IPS DF 4.7 (cell line): ENCODE measurements around the gene DENND5B.
A peak's percentile ranks its signal among the peaks of the same experiment; 100 is the strongest.
"Not testable (repeated sequence)": the region's sequence is repeated elsewhere in the genome, so short reads cannot be mapped to it uniquely, and the experiment has no call there.

Experiments used
- DNase-seq: peaks from one replicate; pipeline ENCODE4 v3.0.0-alpha.2; 2013; ENCODE audit warnings: low spot score; ENCODE audit errors: extremely low read depth

The DENND5B gene

DNA sequence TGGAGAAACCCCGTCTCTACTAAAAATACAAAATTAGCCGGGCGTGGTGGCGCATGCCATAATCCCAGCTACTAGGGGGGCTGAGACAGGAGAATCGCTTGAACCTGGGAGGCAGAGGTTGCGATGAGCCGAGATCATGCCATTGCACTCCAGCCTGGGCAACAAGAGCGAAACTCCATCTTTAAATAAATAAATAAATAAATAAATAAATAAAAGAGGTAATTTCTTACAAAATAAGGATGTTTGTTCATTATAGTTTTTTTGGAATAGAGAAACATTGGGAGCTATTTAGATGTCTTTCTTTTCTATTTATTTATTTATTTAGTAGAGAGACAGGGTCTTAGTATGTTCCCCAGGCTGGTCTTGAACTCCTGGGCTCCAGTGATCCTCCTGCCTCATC, 213.7 kb downstream of the DENND5B start:
- not testable (repeated sequence) for DNase-seq

DNA sequence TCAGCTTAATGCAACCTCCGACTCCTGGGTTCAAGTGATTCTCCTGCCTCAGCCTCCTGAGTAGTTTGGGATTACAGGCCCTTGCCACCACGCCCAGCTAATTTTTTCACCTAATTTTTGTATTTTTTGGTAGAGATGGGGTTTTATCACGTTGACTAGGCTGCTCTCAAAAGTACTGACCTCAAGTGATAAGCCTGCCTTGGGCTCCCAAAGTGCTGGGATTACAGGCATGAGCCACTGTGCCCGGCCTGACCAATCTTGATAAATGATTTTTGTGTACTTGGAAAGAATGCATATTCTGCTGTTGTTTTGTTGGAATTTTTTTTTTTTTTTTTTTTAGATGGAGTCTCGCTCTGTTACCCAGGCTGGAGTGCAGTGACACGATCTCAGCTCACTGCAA, 215.5 kb downstream of the DENND5B start:
- DNase-seq = not testable (repeated sequence)

DNA sequence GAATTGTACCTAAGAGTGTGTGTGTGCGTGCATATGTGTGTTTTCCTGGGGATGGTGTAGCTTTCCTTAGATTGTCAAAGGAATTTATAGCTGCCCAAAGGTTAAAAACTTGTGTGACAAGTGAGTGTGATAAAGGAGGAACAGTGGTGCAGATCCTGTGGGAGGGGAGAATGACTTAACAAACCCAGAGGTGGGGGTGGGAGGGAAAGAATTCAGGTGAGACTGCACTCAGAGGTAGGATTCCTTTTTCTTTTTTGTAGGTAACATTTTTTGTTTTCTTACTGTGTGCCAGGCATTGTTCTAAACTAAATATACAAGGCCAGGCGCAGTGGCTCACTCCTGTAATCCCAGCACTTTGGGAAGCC, 219.7 kb downstream of the DENND5B start:
- no peak for DNase-seq

DNA sequence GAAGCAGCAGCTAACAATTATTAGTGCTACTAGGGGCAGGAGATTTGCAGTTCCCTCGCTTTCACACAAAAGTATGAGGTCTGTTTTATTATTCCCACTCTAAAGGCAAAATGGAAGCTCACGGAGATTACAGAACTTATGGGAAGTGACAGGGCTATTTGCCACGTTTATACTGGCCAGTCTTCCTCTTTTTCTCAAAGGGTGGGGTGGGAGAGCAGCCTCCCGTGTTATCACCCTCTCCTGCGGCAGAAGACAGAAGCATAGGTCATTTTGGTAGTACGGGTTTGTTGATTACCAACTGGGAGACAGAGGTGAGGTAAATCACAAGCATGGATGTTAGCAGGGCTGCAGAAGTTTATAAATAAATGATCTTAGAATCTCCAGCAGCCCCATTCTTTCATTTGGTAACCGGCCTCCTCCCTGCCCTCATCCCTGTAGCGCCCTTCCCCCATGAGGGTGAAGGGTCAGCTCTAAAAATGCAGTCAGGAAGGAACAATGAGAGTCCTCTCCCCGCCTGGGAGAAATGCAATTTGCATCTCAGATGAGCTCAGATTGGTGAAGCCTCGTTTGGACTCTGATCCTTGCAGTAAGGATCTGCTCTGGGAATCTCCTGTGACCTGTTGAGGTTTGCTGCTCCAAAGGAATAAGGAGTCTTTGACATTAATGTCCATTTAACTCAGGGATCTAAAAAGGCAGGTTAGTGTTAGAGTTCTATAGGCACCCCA, 220.2 kb downstream of the DENND5B start:
- no peak for DNase-seq

DNA sequence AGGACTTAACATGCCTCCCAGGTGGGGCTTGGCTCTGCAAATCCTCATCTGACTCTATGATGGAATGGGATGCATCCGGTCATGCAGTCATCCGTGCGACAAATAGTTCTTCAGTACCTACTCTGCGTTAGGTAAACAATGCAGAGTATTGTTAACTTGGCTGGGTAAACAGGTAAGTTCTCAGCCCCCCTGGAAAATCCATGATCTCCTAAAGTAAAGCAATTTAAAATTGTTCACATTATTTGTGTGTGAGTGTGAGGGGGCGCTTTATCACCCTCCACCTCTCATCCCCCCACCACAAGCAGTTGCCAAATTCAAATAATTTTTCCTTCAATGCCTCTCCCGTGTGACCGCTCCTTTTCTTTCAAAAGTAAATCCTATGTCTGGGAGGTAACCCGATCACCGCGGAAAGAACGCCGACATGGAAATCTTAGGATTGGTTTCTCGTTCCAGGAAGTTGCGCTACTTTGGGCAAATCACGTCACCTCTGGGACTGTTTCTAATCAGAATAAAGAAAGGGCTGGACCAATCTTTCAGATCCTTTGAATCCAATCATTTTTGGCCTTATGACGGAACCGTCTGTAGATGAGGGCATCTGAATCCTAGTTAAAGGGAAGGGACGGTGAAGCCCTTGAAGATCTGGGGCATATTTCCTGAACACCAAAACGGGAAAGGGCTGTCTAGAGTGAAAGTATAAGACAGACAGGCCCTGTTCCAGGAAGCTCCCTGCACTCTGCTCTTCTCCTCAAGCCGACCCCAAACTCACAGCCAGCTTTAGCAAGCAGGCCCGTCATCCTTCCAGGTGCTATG, 221.0 kb downstream of the DENND5B start:
- no peak for DNase-seq

DNA sequence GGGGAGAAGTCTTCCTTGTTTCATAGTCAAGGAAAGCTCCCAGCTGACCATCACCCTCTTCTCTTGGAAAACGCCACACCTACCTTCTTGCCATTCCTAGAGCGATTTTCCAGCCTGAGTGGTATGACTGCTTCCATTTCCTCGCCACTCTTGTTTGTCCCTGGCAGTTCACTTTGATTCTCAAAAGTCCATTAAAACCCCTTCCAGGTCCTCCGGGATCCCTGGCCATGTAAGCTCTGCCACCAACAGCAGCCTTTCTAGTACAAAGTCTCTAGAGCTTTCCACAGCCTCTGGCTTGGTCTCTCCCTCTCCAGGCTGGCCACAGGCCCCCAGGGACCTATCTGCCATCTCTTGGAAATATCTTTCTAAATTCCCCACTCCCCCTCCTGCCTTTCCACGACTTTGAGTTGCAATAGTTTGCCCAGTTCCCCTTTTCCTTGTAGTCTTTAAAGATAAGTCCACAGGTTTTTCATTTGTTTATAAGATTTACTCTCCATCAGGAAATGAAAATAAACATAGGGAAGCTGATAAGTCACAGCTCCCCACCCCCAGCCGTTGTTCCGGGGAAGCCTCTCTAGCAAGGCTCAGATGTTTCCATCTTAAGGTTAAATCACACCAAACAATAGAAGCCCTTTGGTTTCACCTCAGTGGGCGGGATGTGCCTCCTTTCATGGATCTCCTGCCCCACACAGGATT, 222.1 kb downstream of the DENND5B start:
- DNase-seq = no peak

DNA sequence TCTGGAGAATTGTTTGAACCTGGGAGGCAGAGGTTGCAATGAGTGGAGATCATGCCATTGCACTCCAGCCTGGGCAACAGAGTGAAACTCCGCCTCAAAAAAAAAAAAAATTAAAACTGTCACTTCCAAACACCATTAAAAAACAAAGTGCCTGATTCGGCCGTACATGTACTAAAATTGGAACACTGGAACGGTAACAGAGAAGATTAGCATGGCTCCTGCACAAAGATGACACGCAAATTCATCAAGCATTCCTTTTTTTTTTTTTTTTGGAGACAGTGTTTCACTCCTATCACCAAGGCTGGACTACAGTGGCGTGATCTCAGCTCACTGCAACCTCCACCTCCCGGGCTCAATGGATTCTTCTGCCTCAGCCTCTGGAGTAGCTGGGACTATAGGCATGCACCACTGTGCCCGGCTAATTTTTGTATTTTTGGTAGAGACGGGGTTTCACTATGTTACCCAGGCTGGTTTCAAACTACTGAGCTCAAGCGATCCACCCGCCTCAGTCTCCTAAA, 224.8 kb downstream of the DENND5B start:
- no peak for DNase-seq

DNA sequence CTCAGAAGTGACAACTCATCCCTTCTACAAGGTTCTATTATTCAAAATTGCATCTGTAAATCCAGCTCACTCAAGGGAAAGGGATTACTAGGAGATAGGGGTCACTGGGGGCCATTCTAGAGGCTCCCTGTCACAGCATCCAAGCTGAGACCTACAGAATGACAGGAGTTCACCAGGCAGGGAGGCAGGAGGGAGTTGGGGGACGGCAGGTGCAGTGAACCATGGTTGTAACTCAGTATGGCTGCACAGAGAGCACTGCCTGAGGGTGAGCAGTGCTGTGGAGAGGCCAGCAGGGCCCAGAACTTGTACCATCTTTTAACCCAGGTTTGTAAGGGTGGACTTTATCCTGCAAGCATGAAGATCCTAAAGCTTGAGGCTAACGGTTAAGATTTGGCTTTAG, 227.1 kb downstream of the DENND5B start:
- DNase-seq = no peak

DNA sequence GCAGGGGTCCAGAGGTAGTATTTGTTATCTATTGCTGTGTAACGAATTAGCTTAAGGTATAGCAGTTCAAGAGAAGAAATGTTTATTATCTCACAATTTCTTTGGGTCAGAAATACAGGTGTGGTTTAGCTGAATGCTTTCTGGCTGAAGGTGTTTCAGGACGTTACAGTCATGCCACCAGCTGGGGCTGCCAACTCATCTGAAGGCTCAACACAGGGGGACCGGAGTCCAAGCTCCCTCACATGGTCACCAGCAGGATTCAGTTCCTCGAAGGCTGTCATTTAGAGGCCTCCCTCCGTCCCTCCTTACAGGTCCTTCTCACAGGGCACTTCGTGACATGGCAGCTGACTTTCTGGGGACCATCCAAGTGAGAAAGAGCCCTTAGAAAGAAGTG, 227.5 kb downstream of the DENND5B start:
- DNase-seq = no peak

DNA sequence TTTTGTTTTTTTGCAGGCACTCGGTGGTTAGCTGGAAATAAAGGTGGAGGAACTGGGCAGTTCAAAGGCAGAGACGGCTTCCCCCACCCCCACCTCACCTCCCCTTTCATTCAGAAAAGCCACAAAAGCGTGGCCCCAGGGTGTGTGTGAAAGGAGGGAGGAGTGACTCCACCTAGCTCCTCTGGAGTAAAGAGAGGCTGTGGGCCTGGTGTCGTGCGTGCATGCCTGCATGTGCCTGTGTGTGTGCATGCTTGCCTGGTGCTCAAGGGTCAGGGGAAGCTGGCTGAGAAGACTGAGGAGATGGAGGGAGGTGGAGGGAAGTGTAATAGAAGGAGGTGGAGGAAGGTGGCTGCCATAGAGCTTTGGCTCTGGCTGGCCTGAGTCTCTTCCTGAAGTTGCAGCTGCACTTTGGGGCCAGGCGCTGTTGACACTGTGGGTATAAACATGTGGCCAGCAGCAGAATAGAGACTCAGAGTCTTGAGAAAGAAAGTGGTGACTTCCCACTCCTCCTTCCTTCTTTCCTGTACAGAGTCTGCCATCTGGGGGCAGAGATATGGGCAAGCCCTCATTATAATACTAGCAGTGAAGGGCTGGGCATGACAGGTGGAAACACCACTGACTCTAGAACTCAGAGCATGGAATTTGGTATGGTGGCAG, 228.0 kb downstream of the DENND5B start:
- DNase-seq = no peak

DNA sequence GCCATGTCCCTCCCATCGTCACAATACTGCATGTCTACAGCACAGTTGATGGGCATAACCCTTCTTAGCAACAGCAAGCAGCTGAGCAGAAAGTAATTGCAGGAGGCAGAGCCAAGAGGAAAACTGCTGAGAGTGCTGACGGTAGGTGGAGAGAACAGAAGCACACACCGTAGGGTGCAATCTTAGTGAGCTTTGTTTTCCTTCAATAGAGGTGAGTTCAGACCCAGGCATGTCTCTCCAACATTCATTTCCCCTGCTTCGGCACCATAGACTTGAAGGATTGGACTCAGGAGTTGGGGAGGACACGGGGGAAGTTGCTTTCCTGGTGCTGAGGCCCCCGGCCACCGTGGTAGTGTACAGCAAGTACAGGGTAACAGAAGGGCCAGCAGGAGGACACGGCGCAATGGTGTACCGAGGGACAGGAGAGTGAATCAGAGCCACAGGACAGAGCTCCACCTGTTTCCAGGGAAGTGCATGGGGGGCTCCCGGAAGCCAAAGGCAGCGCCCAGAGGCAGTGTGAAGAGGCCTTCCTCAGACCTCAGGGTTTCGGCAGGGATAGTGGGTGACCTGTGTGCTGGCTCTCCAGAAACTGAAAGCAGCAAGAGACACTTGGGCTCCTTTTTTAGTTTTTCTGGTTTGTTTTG, 228.7 kb downstream of the DENND5B start:
- DNase-seq = no peak

DNA sequence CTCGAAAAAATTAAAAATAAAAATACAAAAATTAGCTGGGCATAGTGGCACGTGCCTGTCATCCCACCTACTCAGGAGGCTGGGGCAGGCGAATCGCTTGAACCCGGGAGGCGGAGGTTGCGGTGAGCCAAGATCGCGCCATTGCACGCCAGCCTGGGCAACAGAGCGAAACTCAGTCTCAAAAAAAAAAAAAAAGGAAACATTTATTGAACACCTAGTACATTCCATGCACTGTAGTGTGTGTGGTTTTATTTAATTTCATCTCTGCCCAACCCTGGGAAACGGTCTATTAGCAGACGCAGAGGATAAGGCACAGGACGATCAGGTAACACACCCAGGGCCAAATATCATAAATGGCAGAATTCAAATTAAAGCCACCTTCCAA, 229.2 kb downstream of the DENND5B start:
- DNase-seq = no peak

DNA sequence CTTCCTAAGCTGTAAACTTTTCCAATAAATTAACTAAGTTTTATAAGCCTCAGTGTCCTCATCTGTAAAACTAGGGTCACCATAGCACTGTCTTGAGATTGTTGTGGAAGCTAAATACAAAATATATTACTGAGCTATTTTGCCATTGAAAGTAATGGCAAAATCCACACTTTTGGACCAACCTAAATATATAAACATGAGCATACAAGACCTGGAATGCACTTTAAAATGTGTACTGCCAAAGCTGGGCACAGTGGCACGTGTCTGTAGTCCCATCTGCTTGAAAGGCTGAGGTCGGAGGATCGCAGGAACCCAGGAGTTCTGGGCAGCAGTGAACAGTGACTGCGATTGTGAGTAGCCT, 235.2 kb downstream of the DENND5B start:
- DNase-seq = no peak

DNA sequence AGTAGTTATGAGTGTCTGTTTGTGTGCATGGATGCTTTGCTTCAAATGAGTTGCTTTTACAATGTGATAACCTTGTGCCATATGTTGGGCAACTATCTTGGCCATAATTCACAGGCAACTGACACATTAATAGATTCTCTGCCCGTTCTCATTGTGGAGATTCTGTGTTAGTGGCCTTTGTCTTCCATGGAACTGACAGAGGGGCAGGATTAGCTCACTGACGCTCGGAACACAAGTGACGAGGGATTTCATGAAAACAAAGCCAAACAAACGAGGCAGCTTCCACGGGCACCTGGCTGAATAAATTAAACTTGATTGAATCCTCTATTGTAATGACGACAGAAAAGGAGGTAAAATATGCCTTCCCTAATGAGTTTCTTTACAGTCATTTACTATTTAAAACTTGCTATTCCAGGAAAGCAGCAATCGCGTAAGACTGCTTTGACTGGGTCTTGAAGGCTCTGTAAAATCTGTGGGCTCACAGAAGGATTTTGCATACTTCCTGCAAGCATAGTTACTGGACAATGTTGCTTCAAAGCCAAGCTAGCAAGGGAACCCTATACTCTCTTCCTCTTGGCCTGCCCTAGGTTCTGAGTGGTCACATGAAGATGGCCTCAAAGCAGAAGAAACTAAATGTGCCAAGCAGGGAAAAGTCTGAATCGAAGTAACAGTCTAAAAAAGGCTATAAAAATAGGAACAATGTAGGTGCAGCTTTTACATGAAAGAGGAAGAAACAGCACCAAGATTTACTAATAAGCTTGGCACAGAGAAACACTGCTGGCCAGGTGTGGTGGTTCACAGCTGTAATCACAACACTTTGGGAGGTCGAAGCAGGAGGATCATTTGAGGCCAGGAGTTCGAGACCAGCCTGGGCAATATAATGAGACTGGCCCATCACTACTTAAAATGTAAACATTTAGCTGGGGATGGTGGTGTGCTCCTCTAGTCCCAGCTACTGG, 236.9 kb downstream of the DENND5B start:
- no peak for DNase-seq

DNA sequence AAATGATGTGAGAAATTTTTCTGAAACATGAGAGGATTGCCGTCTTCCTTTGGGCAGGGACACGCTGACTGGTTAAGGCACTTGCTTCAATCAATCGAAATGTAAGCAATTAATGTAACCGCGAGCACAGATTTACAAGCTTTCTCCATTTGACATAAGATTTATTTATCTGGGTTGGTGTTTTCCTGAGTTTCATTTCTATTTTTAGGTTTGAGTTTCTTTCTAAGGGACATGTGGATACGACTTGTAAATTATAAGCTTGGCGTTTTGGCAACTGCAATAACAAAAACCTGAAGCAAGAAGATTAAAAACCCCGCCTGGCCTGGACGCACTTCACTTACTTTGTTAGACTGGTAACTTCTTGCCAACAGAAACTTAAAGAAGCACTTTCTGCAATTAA, 244.7 kb downstream of the DENND5B start:
- DNase-seq = no peak

DNA sequence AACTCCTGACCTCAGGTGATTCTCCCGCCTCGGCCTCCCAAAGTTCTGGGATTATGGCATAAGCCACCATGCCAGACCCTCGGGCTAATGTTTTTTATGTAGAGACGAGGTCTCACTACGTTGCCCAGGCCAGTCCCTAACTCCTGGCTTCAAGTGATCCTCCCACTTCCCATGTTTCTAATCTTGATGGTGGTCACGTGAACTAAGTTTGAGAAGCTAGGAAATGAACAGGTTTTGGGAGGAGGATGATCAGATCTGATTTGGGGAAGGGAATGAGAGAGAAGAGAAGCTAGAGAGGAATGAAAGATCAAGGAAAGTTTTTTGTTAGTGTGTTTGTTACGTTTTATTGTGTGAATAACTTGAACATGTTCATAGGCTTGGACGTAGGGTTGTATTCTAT, 247.8 kb downstream of the DENND5B start:
- no peak for DNase-seq

DNA sequence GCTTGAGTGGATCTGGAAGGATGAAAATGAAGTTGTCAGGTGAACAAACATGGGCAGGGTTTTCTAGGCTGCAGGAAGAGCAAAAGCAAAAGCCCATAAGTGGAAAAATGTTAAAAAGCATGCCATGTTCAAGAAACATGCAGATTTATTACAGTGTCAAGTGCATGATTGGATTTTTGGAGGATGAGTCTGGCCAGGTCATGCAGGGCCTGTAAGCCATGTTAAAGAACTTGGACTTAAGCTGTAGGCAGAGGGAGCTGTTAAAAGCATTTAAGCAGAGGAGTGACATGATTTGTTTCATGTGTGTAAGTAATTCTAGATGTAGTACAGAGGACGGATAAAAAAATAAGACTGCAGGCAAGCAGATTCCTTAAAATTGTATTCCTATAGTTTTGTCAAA, 248.7 kb downstream of the DENND5B start:
- DNase-seq = no peak

DNA sequence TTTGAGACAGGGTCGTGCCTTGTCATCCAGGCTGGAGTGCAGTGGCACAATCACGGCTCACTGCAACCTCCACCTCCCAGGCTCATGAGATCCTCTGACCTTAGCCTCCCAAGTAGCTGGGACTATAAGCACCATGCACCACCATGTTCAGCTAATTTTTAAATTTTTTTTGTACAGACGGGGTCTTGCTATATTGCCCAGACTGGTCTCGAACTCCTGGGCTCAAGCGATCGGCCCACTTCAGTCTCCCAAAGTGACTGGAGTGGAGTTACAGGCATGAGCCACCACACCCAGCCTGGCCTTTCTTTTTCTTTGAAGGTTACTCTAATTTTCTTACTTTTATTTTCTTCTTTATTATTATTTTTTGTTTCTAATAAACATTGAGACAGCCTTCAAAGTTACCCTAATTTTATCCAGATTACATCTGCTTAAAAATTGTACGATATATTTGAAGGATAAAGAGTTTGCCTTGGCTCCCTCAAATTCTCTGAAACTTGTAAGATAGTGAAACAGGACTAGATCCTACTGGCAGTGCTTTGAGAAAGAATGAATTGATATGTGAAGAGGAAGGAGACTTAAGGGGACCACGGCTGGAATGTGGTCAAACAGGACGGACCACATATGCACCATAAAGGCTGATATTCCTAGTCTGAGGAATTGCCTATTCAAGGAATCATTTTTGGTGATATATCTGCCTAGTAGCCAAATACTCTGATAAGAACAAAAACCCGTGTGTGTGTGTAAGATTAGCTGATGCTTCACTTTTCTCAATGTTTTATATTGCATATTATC, 250.9 kb downstream of the DENND5B start:
- DNase-seq = peak; percentile 84

DNA sequence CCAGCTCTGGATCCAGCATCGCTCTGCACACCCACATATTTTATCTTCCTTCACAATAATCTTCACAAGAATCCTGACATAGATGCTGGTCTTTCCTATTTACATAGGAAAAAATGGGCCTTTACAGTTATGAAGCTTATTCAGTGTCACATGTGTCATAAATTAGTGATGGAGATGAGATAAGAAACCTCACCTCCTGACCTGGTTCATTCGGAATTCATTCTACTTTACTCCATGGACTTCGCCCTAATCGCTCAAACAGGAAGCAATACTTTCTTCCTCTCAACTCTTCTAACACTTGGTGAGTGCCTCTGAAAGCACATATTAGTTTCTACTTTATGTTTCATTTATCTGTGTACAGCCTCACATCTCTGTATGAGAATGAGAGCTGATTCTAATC, 253.0 kb downstream of the DENND5B start:
- no peak for DNase-seq
